DMS153 (cell line): ENCODE measurements around the gene PRPS1L1.

Experiments
- DNase-seq: peaks from one replicate; lab custom pipeline; 2025; lab: John Stamatoyannopoulos, UW

PRPS1L1 gene

GRCh38 chr7:18013936-18014335 lies 13.7 kb downstream of the PRPS1L1 start:
- no peak for DNase-seq

GRCh38 chr7:18004372-18004771 lies 23.3 kb downstream of the PRPS1L1 start:
- no peak for DNase-seq

GRCh38 chr7:18003286-18003994 lies 24.2 kb downstream of the PRPS1L1 start:
- DNase-seq: no peak

- DNase-seq: no peak
These were observed 29.0 kb downstream of the PRPS1L1 start for GRCh38 chr7:17998692-17999091.

GRCh38 chr7:17996442-17997223 lies 31.0 kb downstream of the PRPS1L1 start:
- no peak for DNase-seq

GRCh38 chr7:17996040-17996439 lies 31.6 kb downstream of the PRPS1L1 start:
- DNase-seq: no peak

- DNase-seq: no peak
These were observed 33.4 kb downstream of the PRPS1L1 start for GRCh38 chr7:17994079-17994850.

GRCh38 chr7:17991866-17992648 lies 35.6 kb downstream of the PRPS1L1 start:
- DNase-seq: no peak

- no peak for DNase-seq
These were observed 36.9 kb downstream of the PRPS1L1 start for GRCh38 chr7:17990761-17991160.

GRCh38 chr7:17989546-17989945 lies 38.1 kb downstream of the PRPS1L1 start:
- DNase-seq: no peak

- DNase-seq: no peak
These were observed 38.8 kb downstream of the PRPS1L1 start for GRCh38 chr7:17988858-17989257.

- no peak for DNase-seq
These were observed 39.5 kb downstream of the PRPS1L1 start for GRCh38 chr7:17988141-17988540.

GRCh38 chr7:17986851-17987250 lies 40.8 kb downstream of the PRPS1L1 start:
- no peak for DNase-seq

- DNase-seq: no peak
These were observed 42.0 kb downstream of the PRPS1L1 start for GRCh38 chr7:17985473-17986239.

- no peak for DNase-seq
These were observed 43.4 kb downstream of the PRPS1L1 start for GRCh38 chr7:17984288-17984687.

GRCh38 chr7:17983221-17984062 lies 44.2 kb downstream of the PRPS1L1 start:
- no peak for DNase-seq

GRCh38 chr7:17976952-17977351 lies 50.7 kb downstream of the PRPS1L1 start:
- DNase-seq: no peak
